Inflammatory macrophage treated with lipopolysaccharide for 4 hours (primary cell): ENCODE measurements around the gene PPP6R1.

Source experiments
- DNase-seq: peaks from one replicate; pipeline ENCODE4 v3.0.0-alpha.2; 2020

Gene PPP6R1

DNA sequence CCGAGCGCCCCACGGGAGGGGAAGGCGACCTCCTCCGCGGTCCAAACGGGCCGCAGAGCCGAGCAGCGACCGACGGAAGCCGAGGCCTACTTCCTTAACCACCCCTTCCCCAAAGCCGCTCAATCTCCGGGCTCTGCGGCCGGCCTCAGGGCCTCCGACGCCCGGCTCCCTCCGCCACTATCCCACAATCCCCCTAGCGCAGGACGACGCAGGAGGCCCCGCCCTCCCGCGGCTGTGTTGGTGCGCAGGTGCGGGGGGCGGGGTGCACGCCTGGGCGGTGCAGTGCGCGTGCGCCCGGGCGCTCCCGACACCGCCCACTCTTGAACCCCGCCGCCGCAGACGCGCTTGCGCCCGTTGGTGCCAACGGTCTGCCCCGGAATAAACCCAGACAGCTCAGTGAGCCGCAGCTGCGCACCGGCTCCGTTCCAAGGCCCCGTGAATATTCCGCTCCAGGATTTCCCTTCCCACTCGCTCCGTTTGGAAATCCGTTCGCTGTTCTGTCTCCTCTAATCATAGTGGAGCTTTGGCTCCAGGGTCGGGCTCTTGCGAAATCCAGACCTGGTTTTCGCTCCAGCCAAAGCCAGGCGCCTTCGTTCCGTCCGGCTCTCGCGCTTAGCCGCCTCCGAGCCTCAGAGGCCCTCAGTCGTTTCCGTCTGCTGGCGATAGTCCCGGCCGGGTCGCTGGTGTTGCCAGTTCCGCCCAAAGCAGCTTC, at the start of gene PPP6R1:
PPP6R1 (minus strand) TSS at position 190 of the 712 bp plus-strand sequence. CDS start 11,914 bp downstream, outside the sequence.
- peak; percentile 96 for DNase-seq

GRCh38 chr19:55308281-55308680, 49.5 kb upstream of the PPP6R1 start:
- DNase-seq = no peak

GRCh38 chr19:55306712-55307111, 47.9 kb upstream of the PPP6R1 start:
- no peak for DNase-seq

- no peak for DNase-seq
These were observed 47.3 kb upstream of the PPP6R1 start for GRCh38 chr19:55305983-55306562.

GRCh38 chr19:55305491-55305890, 46.7 kb upstream of the PPP6R1 start:
- peak; percentile 41 for DNase-seq

- no peak for DNase-seq
These were observed 46.2 kb upstream of the PPP6R1 start for GRCh38 chr19:55304980-55305379.

DNA sequence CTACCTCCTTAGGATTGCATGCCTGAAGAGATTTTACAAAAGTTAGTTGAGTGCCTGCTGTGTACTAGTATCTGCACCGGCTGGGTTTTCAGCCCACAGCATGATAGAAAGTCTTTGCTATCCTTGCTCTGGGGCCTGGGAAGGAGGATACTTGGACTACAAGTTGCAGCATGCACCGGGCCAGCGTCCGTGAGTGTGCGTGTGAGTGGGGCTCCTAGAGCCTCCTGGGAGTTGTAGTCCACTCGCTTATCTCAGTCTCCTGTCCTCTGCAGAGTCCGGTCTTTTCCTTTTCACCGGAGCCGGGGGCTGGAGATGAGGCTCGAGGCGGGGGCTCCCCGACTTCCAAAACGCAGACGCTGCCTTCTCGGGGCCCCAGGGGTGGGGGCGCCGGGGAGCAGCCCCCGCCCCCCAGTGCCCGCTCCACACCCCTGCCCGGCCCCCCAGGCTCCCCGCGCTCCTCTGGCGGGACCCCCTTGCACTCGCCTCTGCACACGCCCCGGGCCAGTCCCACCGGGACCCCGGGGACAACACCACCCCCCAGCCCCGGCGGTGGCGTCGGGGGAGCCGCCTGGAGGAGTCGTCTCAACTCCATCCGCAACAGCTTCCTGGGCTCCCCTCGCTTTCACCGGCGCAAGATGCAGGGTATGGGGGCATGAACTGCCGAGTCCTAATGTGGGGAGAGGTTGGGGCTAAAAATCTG, 45.6 kb upstream of the PPP6R1 start:
- peak; percentile 19 for DNase-seq

- no peak for DNase-seq
These were observed 44.7 kb upstream of the PPP6R1 start for GRCh38 chr19:55303477-55303876.

GRCh38 chr19:55302318-55302703, 43.5 kb upstream of the PPP6R1 start:
- DNase-seq = no peak

DNA sequence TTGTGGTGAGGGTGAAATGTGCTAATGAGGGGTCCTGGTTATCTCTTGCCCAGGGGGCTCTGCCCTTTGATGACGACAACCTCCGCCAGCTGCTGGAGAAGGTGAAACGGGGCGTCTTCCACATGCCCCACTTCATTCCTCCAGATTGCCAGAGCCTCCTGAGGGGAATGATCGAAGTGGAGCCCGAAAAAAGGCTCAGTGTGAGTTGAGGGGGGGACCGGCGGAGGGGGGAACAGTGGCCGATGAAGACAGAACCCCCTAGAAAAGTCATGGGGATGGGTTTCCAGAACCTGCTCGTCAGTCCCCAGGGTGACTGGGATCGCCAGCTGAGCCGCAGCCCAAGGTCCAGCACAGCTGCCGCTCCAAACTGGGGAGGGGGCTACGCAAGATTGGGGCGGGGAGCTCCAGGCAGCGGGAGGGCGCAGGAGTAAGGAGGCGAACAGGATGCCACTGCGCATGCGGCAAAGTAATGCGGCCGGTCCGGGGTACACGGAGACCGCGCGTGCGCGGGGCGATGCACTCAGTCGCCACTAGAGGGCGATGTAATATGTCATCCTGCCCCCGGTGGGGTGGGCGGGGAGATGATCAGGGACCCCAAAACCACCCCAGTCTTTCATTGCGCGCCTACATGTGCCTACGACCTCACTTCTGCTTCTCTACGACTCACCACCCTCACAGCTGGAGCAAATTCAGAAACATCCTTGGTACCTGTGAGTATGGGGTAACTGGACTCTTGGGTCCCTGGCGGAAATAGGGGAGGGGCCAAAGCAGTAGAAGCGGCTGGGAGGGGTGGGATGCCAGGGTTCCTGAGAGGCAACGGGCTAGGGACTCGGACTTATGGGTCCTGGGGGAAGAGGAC, 42.9 kb upstream of the PPP6R1 start:
- DNase-seq = peak; percentile 83

DNA sequence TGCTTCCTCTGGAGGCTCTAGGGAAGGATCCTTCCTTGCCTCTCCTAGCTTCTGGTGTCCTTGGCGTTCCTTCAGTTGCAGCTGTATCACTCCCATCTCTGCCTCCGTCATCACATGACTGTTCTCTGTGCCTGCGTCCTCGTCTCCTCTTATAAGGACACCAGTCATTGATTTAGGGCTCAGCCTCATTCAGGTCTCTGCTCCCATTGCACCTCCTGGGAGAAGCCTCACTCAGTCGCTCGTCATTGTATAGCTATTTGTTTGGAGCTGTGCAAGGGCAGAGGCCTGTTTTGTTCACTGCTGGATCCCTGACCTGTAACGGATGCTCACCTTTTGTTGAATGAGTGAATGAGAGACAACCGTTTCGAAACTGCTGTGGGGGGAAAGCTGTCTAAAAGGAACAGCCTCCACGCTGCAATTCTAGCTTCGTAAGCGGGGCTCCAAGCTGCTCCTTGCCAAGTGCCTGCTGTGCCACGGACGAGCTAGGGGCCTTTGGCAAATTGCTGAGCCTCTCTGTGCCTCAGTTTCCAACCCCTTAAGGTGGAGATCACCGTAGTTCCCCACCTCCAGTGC, 42.2 kb upstream of the PPP6R1 start:
- DNase-seq = no peak

DNA sequence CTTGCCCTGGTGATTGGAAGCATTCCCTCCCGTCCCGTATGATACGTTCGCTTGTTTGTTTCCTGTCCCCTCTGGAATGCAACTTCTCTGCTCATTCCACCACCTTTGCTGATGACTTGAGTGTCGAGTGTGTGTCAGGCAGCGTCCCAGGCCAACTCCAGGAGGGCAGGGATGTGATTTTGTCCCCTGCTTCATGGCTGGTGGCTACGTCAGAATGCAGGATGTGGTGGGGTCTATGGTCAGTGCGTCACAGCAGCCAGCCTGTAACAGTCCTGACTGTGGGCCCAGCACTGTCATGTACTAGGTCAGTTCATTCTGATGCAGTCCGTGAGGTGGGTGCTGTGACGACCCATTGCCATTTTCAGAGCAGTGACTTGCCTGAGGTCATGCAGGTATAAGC, 41.2 kb upstream of the PPP6R1 start:
- DNase-seq = no peak

DNA sequence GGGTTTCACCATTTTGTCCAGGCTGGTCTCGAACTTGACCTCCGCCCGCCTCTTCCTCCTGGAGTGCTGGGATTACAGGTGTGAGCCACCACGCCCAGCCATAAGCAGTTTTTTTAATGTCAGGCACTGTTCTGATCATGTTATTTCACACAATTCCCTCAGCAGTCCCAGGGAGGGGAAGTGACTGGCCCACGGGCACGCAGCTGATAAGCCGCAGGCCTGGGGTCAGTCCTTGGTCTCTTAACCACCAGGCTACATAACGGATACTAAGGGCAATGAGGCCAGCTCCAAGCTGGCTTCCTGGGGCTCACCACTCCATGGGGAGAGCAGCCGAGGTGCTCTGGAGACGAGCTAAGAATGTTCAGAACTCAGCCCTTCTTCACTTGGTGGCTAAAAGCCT, 38.5 kb upstream of the PPP6R1 start:
- no peak for DNase-seq

DNA sequence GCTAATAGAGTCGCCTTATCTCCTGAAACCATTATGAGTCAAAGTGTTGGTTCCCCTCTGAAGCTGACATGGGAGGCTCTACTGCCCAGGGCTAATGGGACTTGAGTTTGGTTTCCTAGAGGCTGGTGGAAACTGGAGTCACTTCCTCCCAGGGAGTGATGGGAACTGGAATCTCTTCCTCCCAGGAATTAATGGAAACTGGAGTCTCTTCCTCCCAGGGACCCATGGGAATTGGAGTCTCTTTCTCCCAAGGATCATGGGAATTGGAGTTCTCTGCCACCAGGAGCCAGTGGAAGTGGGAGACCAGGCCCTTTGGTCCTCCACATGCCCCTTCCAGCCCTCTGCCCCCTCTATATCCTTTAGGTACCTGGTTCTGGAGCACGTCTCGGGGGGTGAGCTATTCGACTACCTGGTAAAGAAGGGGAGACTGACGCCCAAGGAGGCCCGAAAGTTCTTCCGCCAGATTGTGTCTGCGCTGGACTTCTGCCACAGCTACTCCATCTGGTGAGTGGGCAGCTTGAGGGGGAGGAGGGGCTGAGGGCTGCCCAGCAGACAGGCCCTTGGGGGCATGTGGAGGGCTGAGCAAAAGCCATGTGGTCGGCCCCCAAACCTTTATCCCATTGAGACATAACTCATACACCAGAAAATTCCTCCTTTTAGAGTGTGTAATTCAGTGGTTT, 30.4 kb upstream of the PPP6R1 start:
- no peak for DNase-seq

GRCh38 chr19:55287361-55288079, 28.7 kb upstream of the PPP6R1 start:
- DNase-seq = no peak

DNA sequence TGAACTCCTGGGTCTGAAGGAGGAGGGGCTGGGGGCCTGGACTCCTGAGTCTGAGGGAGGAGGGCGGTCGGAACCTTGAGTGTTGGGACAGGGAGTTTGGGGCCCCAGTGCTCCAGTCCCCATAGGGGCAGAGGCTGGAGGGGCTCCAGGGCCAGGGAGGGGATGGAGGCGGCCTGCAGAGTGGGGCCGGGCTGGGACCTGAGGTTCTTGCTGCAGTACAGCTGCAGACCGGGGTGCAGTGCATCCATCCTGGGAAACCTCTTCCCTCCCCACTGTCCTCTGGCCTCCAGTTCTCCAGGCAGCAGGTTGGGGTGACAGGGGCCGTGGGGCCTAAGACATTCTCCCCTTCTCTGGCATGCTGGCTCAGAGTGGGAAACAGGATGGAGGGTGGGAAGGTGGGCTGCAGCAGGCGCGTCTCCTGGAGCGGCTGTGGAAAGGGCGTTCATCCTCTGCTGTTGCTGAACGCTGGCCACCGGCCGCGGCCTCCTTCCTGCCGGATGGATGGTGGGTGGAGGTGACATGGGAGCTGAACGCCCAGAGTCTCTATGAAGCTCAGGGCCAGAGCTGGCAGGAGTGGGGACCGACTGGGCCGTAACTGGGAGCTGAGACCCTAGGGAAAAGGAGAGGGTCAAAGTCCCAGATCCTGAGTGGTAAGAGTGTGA, 26.5 kb upstream of the PPP6R1 start:
- no peak for DNase-seq

- no peak for DNase-seq
These were observed 25.7 kb upstream of the PPP6R1 start for GRCh38 chr19:55284405-55285058.

GRCh38 chr19:55283548-55284377, 24.9 kb upstream of the PPP6R1 start, which contains the start of gene BRSK1:
Gene BRSK1, plus strand, starts transcription at chr19:55283997. Its CDS starts 446 bp downstream, at chr19:55284443.
- no peak for DNase-seq
